Vagina (tissue), 2 donors: ENCODE data around the gene CERS1. TPM values are rescaled to one million over a fixed set of nuclear protein-coding genes. Genes with fewer than 3 reads are reported as not detected.

Experiments used
- DNase-seq, 2 donors: peaks; one replicate each; pipeline ENCODE4 v3.0.0-alpha.2; 2017; ENCODE audit errors: extremely low spot score in 2 of 2
- H3K27ac ChIP-seq: fragments of 200-600 bp; sonication (generic); one replicate; pipeline ENCODE4 v1.5.1; 2019
- H3K27me3 ChIP-seq: fragments of 200-600 bp; sonication (generic); one replicate; pipeline ENCODE4 v1.5.1; 2019
- H3K36me3 ChIP-seq, 2 donors: fragments of 200-600 bp; sonication (generic); one replicate each; pipeline ENCODE4 v1.5.1; 2017 to 2019
- H3K4me1 ChIP-seq: fragments of 200-600 bp; sonication (generic); one replicate; pipeline ENCODE4 v1.5.1; 2019
- H3K4me3 ChIP-seq, 2 donors: fragments of 200-600 bp; sonication (generic); 1 replicate in 1 of 2; 2 replicates in 1 of 2; pipeline ENCODE4 v1.5.1; 2016 to 2019
- H3K9me3 ChIP-seq: fragments of 200-600 bp; sonication (generic); one replicate; pipeline ENCODE4 v1.5.1; 2019
- POLR2A ChIP-seq, 2 donors: fragments of 450-650 bp; IDR thresholded peaks; one replicate each; pipeline ENCODE4 v1.6.1; 2017; ENCODE audit warnings: antibody characterized with exemption in 2 of 2, mild to moderate bottlenecking in 2 of 2, moderate library complexity in 2 of 2
- POLR2AphosphoS5 ChIP-seq, 2 donors: sonication (generic); formaldehyde crosslinking; IDR thresholded peaks; one replicate each; pipeline ENCODE4 v1.9.0; 2017; ENCODE audit warnings: antibody characterized with exemption in 2 of 2, mild to moderate bottlenecking in 2 of 2, low read depth in 1 of 2; ENCODE audit not compliant: insufficient read depth in 1 of 2
- intact Hi-C: fragments of 100-400 bp; cut with DNase I; formaldehyde crosslinking; loops from one replicate; pipeline ENCODE4 v1.15.1; 2023
- total RNA-seq: library from RNA; depleted of rRNA; stranded (reverse); fragments of >200 nt; gene quantifications from one replicate; pipeline ENCODE4 v1.2.3, GENCODE V29; 2016
- TF ChIP-seq, protein P1 (sequence below), 3 experiments: fragments of 450-650 bp in 2 of 3; fragments of 200-600 bp in 1 of 3; sonication (generic) in 1 of 3; IDR thresholded peaks; one replicate each; pipeline ENCODE4 v1.5.1; 2017 to 2019; ENCODE audit warnings: antibody characterized with exemption in 3 of 3, mild to moderate bottlenecking in 2 of 3, moderate library complexity in 2 of 3

The CERS1 gene
- total RNA-seq, 1 donor from 2014 or later = 0.49 TPM

DNA sequence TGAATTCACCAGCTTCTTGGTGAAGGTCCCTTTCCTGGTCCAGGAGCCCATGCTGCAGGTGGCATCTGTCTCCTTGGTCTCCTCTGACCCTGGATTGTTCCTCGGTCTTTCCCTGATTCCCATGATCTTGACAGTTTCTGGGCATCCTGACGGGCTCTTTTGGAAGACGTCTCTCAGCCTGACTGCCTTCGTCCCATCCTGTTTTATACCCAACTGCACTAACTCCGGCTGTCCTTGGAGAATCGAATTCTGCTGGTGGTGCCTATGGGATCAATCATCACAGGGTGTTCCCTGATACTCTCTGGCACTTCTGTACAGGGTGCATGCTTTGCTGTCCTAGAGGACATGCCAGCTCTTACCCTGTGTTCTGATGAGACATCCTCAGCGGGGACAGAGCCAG lies 19.1 kb downstream of the CERS1 start:
- no peaks in the 10 kb centered on the region for H3K9me3 ChIP-seq
- H3K4me1 ChIP-seq = no peaks in the 10 kb centered on the region
- no peaks in the 10 kb centered on the region for H3K27me3 ChIP-seq
- TF ChIP-seq POLR2A (IDR thresholded peaks at IDR 0.05) = no peak
- no peak for TF ChIP-seq POLR2AphosphoS5 (IDR thresholded peaks at IDR 0.05; ENCODE audit: insufficient read depth in 1 of 2, low read depth in 1 of 2)
- TF ChIP-seq, protein P1, sequence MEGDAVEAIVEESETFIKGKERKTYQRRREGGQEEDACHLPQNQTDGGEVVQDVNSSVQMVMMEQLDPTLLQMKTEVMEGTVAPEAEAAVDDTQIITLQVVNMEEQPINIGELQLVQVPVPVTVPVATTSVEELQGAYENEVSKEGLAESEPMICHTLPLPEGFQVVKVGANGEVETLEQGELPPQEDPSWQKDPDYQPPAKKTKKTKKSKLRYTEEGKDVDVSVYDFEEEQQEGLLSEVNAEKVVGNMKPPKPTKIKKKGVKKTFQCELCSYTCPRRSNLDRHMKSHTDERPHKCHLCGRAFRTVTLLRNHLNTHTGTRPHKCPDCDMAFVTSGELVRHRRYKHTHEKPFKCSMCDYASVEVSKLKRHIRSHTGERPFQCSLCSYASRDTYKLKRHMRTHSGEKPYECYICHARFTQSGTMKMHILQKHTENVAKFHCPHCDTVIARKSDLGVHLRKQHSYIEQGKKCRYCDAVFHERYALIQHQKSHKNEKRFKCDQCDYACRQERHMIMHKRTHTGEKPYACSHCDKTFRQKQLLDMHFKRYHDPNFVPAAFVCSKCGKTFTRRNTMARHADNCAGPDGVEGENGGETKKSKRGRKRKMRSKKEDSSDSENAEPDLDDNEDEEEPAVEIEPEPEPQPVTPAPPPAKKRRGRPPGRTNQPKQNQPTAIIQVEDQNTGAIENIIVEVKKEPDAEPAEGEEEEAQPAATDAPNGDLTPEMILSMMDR (IDR thresholded peaks at IDR 0.05) = no peak
- H3K36me3 ChIP-seq = no peaks in the 10 kb centered on the region
- H3K4me3 ChIP-seq = no peak overlapping the region
- H3K27ac ChIP-seq = no peak overlapping the region
- intact Hi-C loops = no loop called here
- DNase-seq = no peak

DNA sequence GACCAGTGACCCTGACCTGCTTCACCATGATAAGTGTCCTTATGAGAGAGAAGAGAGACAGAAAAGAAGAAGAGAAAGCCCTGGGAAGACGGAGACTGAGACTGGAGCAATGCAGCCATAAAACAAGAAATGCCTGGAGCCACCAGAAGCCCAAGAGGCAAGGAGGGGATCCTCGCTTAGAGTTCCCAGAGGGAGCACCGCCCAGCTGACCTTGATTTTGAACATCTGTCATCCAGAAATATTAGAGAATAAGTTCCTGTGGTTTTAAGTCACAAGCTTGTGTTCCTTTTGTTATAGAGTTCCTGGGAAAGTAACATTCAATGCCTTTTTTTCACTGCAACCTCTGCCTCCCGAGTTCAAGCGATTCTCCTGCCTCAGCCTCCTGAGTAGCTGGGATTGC lies 20.2 kb downstream of the CERS1 start:
- TF ChIP-seq POLR2AphosphoS5 (IDR thresholded peaks at IDR 0.05; ENCODE audit: insufficient read depth in 1 of 2, low read depth in 1 of 2) (no peak), POLR2A (IDR thresholded peaks at IDR 0.05) (no peak)
- TF ChIP-seq, protein P1 (IDR thresholded peaks at IDR 0.05) = no peak
- Histone ChIP-seq H3K36me3 (no peaks in the 10 kb centered on the region), H3K27ac (no peak overlapping the region), H3K27me3 (no peaks in the 10 kb centered on the region), H3K4me3 (no peak overlapping the region), H3K9me3 (no peaks in the 10 kb centered on the region), H3K4me1 (peaks cover under 1% of the 10 kb centered on the region)
- intact Hi-C loops = no loop called here
- DNase-seq = no peak

DNA sequence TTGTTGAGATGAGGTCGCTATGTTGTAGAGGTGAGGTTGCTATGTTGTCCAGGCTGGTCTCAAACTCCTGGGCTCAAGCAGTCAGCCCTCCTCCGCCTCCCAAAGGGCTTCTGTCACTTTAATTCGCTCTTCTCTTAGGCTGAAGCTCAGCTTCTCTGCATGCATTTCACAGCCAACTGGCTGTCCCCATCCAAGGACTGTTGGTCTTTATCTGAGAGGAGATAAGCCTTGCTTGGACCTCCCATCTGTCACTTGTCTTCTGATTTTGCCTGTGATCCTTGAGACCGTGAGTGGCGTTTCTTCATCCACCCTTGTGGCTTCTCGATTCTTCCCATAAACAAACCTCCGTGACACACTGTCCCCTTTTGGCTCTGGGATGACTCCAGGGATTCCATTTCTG lies 24.4 kb downstream of the CERS1 start:
- H3K4me3 ChIP-seq = no peak overlapping the region
- H3K27me3 ChIP-seq = no peaks in the 10 kb centered on the region
- intact Hi-C loops = no loop called here
- no peaks in the 10 kb centered on the region for H3K9me3 ChIP-seq
- H3K36me3 ChIP-seq = peaks cover 0 to 17% of the 10 kb centered on the region in 2 donors
- peaks cover 17% of the 10 kb centered on the region for H3K4me1 ChIP-seq
- H3K27ac ChIP-seq = no peak overlapping the region
- TF ChIP-seq, protein P1 (IDR thresholded peaks at IDR 0.05) = no peak
- TF ChIP-seq POLR2A (IDR thresholded peaks at IDR 0.05) (no peak), POLR2AphosphoS5 (IDR thresholded peaks at IDR 0.05; ENCODE audit: insufficient read depth in 1 of 2, low read depth in 1 of 2) (no peak)
- no peak for DNase-seq

DNA sequence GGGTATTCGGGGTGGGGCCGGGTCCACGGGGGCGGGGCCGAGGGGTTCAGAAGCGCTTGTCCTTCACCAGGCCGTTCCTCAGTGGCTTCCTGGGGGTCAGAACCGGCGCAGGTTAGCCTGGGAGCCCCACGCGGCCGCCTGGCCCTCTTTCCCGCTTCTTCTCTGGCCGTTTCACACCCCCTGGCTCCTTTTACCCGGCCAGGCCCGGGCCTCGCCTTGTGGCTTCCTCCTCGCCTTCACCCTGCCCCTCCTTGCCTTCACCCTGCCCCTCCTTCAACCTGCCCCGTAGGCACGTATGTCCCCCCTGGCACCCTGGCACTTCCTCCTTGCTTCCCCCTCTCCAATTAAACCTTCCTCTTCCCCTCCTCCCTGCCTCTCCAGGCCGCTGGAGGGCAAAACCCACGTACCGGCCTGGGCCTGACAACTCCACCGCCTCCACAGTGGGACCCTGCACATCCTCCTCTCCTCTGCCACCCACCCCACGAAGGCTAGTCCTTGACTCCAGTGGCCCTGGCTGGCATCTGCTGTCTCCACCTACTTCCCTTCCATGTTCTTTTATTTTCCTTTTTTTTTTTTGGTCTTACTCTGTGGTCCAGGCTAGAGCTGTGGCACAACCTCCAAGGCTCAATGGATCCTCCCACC lies 25.3 kb downstream of the CERS1 start:
- Histone ChIP-seq H3K36me3 (peaks cover 0 to 23% of the 10 kb centered on the region in 2 donors), H3K9me3 (no peaks in the 10 kb centered on the region), H3K27ac (no peak overlapping the region), H3K4me3 (no peak overlapping the region), H3K4me1 (peaks cover 17% of the 10 kb centered on the region), H3K27me3 (no peaks in the 10 kb centered on the region)
- no peak for TF ChIP-seq POLR2A (IDR thresholded peaks at IDR 0.05)
- TF ChIP-seq, protein P1 (IDR thresholded peaks at IDR 0.05) = no peak
- DNase-seq = no peak
- intact Hi-C loops = no loop called here

DNA sequence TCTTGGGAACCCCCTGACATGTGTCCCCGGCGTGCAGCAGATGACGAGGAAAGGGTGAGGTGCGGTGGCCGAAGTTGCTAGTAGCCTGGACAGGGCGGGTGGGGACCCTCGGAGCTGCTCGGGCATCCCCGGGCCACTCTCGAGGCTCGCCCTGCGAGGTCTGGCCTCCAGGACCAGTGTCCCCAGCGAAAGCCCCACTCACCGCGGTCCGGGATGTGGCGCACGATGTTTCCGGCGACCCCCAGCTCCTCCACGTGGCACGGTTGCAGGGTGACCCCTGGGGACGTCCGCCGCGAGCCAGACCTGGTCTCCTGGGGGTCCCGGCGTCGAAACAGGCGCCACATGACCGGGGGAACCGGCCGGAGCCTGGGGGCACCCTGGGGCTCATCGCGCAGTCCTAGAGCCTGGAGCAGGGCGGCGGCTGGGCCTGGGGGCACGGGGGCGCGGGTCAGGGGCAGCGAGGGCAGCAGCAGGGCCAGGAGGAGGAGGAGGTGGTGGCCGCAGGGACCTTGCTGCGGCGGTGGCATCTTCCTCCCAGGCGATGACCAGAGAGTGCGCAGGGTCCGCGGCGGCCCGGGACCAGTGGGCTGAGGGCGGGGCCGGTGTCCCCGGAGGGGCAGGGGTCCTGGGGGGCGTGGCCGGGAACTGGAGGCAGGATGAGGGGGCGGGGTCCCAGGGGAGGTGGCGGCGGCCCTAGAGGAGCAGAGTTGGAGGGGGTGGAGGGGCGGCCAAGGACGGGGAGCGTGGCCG lies 26.0 kb downstream of the CERS1 start:
- no peak for TF ChIP-seq POLR2A (IDR thresholded peaks at IDR 0.05)
- no peak for TF ChIP-seq POLR2AphosphoS5 (IDR thresholded peaks at IDR 0.05; ENCODE audit: insufficient read depth in 1 of 2, low read depth in 1 of 2)
- TF ChIP-seq, protein P1 (IDR thresholded peaks at IDR 0.05) = no peak
- H3K4me3 ChIP-seq = no peak overlapping the region
- H3K4me1 ChIP-seq = peaks cover 17% of the 10 kb centered on the region
- no peaks in the 10 kb centered on the region for H3K27me3 ChIP-seq
- peaks cover 0 to 30% of the 10 kb centered on the region in 2 donors for H3K36me3 ChIP-seq
- H3K27ac ChIP-seq = no peak overlapping the region
- intact Hi-C loops = no loop called here
- no peaks in the 10 kb centered on the region for H3K9me3 ChIP-seq
- no peak for DNase-seq
